DOHH2 (cell line): Measurements from ENCODE around the gene RXRA.

Source experiments
- CTCF ChIP-seq: fragments of 200-600 bp; sonication (generic); IDR thresholded peaks from one replicate; pipeline ENCODE4 v1.5.1; 2014; ENCODE audit warnings: antibody characterized with exemption, mild to moderate bottlenecking, low read depth, low read length; ENCODE audit not compliant: poor library complexity, severe bottlenecking
- EZH2phosphoT487 ChIP-seq: fragments of 200-600 bp; sonication (generic); IDR thresholded peaks from 2 replicates; pipeline ENCODE4 v1.6.1; 2017; ENCODE audit warnings: borderline replicate concordance, mild to moderate bottlenecking, antibody characterized with exemption, low read length, moderate library complexity, mixed read lengths

GRCh38 chr9:134352247-134352933 lies 26.1 kb downstream of the RXRA start:
- no peak for TF ChIP-seq CTCF
- TF ChIP-seq EZH2phosphoT487, result no peak
